NCI-H774 (cell line): ENCODE results near the gene ZDHHC8.

Source experiments
- DNase-seq: peaks from one replicate; lab custom pipeline; 2025; lab: John Stamatoyannopoulos, UW

The ZDHHC8 gene

GRCh38 chr22:20096574-20097420 lies 34.8 kb upstream of the ZDHHC8 start:
- DNase-seq: no peak

GRCh38 chr22:20099099-20099711 lies 32.4 kb upstream of the ZDHHC8 start:
- no peak for DNase-seq

GRCh38 chr22:20101638-20102037 lies 30.0 kb upstream of the ZDHHC8 start:
- no peak for DNase-seq

- no peak for DNase-seq
Measured at GRCh38 chr22:20102203-20102780, 29.3 kb upstream of the ZDHHC8 start.

- no peak for DNase-seq
Measured at GRCh38 chr22:20105456-20106204, 26.0 kb upstream of the ZDHHC8 start.

GRCh38 chr22:20106205-20106848 lies 25.3 kb upstream of the ZDHHC8 start:
- no peak for DNase-seq

GRCh38 chr22:20106849-20107237 lies 24.8 kb upstream of the ZDHHC8 start:
- DNase-seq: no peak

GRCh38 chr22:20107471-20107901 lies 24.1 kb upstream of the ZDHHC8 start:
- DNase-seq: no peak

- no peak for DNase-seq
Measured at GRCh38 chr22:20107951-20108756, 23.4 kb upstream of the ZDHHC8 start.

- DNase-seq: no peak
Measured at GRCh38 chr22:20108757-20109230, 22.8 kb upstream of the ZDHHC8 start.

- no peak for DNase-seq
Measured at GRCh38 chr22:20109411-20110358, 21.9 kb upstream of the ZDHHC8 start.

- no peak for DNase-seq
Measured at GRCh38 chr22:20110359-20110985, 21.1 kb upstream of the ZDHHC8 start.

- DNase-seq: no peak
Measured at GRCh38 chr22:20111045-20111688, 20.4 kb upstream of the ZDHHC8 start.

- DNase-seq: no peak
Measured at GRCh38 chr22:20111689-20112622, 19.6 kb upstream of the ZDHHC8 start.

GRCh38 chr22:20112623-20113511 lies 18.7 kb upstream of the ZDHHC8 start:
- DNase-seq: no peak

- no peak for DNase-seq
Measured at GRCh38 chr22:20113551-20114310, 17.9 kb upstream of the ZDHHC8 start.
